Left ventricle myocardium superior (tissue), 1 donor: ENCODE measurements around the gene NKIRAS2. TPM values are rescaled to one million over a fixed set of nuclear protein-coding genes. Genes with fewer than 3 reads are reported as not detected.
A peak's percentile ranks its signal among the peaks of the same experiment; 100 is the strongest.
"Not testable (repeated sequence)": the region's sequence is repeated elsewhere in the genome, so short reads cannot be mapped to it uniquely, and the experiment has no call there.

Source experiments
- ATAC-seq: fragments of 200-7000 bp; cut with Tn5 transposase; one replicate; pipeline ENCODE4 v1.9.1; 2020; ENCODE audit warnings: mild to moderate bottlenecking, moderate library complexity
- DNase-seq: peaks from one replicate; pipeline ENCODE4 v3.0.0-alpha.2; 2020
- intact Hi-C: fragments of 100-400 bp; cut with micrococcal nuclease; formaldehyde crosslinking; loops from one replicate; pipeline ENCODE4 v1.11.0; 2022
- total RNA-seq: library from RNA; stranded (reverse); fragmentation: NEBNext Ultra II Directional; extraction: Animal tissue kit (Norgen Biotek cat#: 25700); gene quantifications from one replicate; pipeline ENCODE4 v1.2.1, GENCODE V29; 2021
- donor health status: DM: no; HTN: yes; CAD: no; lungs with severe emphysema.

Gene NKIRAS2
- total RNA-seq, 1 donor from 2014 or later, result 44.8 TPM

DNA sequence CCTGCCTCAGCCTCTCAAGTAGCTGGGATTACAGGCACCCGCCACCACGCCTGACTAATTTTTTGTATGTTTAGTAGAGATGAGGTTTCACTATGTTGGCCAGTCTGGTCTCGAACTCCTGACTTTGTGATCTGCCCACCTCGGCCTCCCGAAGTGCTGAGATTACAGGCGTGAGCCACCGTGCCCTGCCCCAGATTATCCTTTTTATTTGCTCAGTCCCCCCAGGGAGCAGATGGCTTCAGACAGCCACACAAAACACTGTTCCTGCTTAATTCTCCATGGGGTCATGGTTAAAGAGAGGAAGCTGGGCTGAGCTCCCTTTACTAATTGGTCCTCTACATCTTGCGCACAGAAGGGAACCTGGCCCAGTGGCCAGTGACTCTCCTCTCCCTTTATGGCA lies 955 bp downstream of the NKIRAS2 start:
- intact Hi-C loops, ATAC-seq, DNase-seq: not testable (repeated sequence)

GRCh38 chr17:42023524-42024349 lies 3.8 kb downstream of the NKIRAS2 start:
- intact Hi-C loops, result no loop called here
- DNase-seq (peak; percentile 55), ATAC-seq (no peak)

- intact Hi-C loops, result no loop called here
- DNase-seq (no peak), ATAC-seq (peak; percentile 5)
These were observed 5.3 kb downstream of the NKIRAS2 start for GRCh38 chr17:42025191-42025579.

DNA sequence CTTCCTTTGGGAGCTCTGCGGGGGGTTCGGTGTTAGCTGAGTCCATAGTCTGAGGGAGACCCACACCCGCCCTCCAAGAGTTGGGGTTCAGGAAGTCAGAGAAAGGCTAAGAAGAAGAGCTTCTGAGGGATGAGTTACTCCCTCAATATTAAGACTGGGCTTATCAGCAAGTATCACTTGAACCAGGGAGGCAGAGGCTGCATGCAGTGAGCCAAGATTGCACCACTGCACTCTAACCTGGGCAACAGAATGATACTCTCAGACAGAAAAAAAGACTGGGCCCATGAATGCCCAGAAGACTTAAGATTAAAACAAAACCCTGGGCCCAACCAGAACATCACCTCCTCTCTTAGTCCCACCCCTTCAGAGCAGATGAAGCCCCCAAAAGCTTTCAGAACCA lies 6.0 kb downstream of the NKIRAS2 start:
- intact Hi-C loops, result no loop called here
- DNase-seq (no peak), ATAC-seq (no peak)

GRCh38 chr17:42026857-42027589 lies 7.1 kb downstream of the NKIRAS2 start:
- ATAC-seq, result no peak
- intact Hi-C loops, result no loop called here
- DNase-seq, result no peak

DNA sequence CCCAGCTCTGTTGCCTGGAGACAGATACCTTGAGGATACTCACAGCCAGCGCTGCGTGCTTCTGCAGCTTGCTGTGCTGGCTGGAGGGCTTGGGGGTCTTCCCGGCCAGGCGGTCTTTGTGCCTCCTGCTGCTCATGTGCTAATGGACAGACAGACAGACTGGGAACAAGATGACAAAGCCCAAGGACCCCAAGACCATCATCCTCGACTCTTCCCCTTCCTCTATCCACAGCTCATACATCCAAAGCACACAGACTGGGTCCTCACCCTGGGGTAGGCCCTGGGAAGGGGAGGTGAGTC lies 7.7 kb downstream of the NKIRAS2 start:
- intact Hi-C loops, result no loop called here
- DNase-seq (no peak), ATAC-seq (no peak)

DNA sequence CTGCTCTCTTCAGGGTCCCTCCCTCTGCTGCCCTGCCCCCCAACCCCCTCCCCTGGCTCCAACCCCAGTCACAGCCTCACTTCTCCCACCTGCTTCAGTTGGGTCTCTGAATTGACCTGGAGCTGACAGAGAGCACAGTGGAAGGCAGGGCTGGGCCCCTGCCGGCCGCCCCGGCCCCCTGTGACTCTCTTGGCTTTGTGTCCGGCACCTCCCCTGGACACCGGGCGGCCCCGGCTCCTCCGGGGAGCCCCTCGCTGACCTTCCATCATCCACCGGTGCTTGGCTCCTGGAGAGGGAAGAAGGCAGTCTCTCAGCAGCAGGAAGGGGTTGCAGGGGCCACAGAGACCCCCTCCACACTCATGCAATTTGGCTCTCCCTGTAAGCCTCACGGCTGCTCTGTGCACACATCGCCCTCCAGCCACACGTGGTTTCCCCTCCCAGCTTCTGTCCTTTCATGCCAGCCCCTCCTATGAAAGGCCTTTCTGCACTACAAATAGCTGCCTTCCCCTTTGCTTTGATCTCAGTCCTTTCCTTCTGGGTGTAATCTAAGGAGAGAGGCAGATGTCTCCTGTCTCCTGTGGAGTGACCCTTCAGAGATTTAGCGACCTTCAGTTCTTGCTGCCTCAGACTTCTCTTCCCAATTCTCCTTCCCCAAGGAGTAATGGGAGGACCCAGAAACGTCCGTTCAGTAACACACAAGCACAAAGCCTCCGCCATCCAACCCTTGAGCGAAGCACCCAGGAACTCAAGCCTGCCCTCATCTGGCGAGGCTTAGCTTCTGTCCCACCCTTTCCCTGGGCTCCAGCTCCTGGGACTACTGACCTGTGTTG lies 8.3 kb downstream of the NKIRAS2 start:
- no peak for ATAC-seq
- intact Hi-C loops, result no loop called here
- DNase-seq, result no peak

DNA sequence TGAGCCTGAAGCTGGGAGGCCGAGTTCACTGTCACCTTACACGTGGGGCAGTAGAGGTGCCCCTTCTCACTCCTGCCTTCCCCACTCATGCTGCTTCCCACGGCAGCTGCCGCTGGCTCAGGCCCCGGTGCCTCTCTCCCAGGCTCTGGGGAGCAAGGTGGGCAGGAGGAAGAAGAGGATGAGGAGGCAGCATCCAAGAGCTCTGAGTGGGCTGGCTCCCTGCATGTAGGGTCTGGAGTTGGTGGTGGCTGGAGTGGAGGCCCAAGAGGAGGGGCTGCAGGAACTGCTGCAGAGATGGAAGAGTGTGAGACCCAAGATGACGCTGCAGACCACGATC lies 8.9 kb downstream of the NKIRAS2 start:
- no peak for ATAC-seq
- DNase-seq, result no peak
- intact Hi-C loops, result no loop called here

GRCh38 chr17:42031584-42031983 lies 11.7 kb downstream of the NKIRAS2 start:
- DNase-seq, result peak; percentile 65
- peak; percentile 83 for ATAC-seq
- intact Hi-C loops, result no loop called here

- intact Hi-C loops, result no loop called here
- no peak for ATAC-seq
These were observed 14.2 kb downstream of the NKIRAS2 start for GRCh38 chr17:42034059-42034458.

DNA sequence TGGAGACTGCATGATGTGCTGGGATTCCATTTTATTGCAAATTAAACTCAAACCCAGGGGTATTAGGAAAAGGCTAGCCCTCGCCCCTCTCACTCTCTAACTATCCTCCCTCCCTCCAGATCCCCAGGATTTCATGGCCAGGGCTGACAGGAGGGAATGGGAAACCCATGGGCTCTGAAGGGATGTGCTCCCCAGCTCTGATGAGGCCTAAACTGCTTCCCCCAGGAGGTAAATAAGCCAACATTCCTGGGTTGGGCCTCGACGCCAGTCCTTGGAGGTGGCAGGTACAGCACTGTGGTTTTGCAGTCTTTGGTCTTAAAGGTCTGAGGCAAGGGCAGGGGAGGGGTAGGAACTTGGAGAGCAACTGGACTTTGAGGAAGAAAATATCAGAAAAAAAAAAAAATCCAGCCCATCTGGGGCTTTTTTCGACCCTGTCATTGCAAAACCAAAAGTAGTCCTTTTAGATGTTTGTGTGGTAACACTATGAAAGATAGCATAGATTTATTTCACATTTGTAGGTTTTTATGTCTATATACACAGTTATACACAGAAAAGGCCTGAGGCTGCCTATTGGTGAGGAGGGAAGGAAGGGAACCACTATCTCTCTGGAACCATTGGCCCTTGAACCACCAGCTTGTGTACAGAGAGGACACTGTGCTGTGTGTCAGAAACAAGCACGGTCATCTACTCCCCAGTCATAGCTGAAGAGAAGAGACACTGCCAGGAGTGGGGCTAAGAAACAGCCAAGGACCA lies 18.5 kb downstream of the NKIRAS2 start:
- intact Hi-C loops, result no loop called here
- ATAC-seq (no peak), DNase-seq (no peak)

More at GRCh38 chr17:42034059-42034458, 14.2 kb downstream of the NKIRAS2 start:
- no peak for DNase-seq

DNA sequence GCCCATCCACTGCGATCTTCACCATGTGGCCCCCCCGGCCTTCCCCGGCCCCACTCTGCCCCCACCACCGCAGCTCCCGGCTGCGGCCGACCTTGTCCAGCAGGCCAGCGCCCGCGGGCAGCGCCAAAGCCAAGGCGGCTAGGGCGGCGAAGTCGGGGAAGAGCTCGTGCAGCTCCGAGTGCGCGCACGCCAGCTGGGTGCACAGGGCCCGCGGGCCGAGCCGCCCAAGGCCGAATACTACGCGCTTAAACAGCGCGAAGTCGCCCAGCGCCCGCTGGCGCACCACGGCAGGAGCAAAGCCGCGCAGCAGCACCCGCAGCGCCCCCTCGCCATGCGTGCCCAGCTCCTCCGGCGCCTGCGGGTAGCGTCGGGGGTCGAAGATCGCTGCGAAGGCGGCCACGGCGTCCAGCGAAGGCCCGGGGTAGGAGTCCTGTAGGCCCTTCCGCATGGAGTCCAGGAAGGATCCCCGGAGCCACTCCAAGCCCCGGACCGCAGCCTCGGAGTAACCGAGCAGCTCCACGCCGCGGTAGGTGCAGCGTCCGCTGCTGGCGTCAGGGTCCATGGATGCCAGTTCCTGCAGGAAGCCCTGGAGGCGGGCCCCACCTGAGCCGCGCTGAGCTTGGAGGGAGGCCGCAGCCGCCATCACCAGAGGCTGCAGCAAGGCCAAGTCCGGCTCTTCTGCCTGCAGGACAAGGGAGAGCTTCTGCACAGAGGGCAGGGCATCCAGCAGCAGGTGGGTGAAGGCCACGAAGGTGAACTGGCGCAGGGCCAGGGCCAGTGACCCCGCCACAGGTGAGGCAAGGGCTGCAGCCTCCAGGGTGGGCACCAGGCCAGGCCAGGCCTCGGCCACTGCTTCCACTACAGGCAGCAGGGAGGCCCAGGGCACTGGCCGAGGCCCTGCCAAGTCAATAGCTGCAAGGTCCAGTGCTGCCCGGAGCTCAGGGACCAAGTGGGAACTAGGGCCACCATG lies 20.2 kb downstream of the NKIRAS2 start:
- intact Hi-C loops, result no loop called here
- ATAC-seq (peak; percentile 38), DNase-seq (no peak)

- intact Hi-C loops, result no loop called here
- DNase-seq, result no peak
- ATAC-seq, result no peak
These were observed 20.9 kb downstream of the NKIRAS2 start for GRCh38 chr17:42040818-42041217.

DNA sequence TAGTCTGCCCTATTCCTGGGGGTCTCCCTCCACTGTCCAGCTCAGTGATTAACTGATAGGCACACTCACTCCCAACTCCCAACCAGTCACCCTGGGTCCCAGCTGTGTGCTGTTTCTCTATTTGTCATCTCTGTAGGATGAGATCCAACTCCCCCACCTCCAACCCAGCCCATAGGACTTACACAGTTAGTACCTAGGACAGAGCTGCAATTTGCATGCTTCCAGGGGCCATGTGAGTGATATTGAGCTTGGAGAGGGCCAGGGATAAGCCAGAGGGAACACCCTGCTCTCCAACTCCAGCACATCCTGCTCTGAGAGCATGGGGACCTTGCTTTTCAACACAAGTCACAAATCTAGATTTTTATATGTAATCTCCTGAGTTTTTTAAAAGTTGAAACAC lies 21.7 kb downstream of the NKIRAS2 start:
- DNase-seq, result no peak
- ATAC-seq, result no peak
- intact Hi-C loops, result no loop called here

DNA sequence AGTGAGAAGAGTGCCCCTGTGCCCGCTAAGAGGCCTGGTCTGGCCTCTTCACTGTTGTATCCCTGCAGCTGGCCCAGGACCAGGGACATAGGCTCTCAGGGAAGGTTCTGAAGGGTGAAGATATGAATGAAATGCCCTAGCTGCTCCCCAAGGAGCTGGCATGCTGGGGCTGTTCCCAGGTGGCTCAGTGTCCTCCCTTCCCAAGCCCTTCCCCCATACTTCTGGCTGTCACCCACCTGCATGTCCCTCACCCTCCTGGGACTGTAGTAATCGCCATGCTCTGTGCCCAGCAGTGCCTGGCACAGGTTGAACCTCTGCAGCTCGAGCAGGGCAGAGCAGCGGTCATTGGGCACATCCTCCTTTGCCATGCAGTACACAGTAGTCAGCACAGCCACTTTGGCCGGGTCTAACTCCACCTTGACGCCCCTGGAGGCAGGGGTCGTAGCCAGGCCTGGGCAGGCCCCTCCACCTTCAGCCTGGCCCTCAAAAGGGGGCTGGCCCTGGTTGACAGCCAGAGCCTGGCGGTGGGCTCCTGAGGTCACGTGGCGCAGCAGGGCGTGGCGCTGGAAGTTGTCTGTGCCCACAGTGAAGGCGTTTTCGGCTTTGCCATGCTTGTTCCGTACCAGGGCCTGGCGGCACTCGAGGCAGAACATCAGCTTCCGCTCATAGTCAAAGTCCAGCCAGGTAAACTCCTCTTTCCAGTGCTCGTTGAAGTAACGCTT lies 22.9 kb downstream of the NKIRAS2 start:
- DNase-seq, result no peak
- intact Hi-C loops, result no loop called here
- ATAC-seq, result no peak

GRCh38 chr17:42045719-42046118 lies 25.8 kb downstream of the NKIRAS2 start:
- intact Hi-C loops, result no loop called here
- no peak for ATAC-seq
- no peak for DNase-seq

GRCh38 chr17:42047343-42047742 lies 27.5 kb downstream of the NKIRAS2 start:
- intact Hi-C loops, result no loop called here
- no peak for ATAC-seq
- DNase-seq, result no peak
